T-helper 1 cell treated with Interleukin-12 subunit alpha and Interleukin-12 subunit beta and Interleukin-4 antibody, amounts not matched to agents 30 ng/mL and 1 ng/mL, for 36 hours (primary cell): ENCODE results near the gene ARHGAP6. TPM values are rescaled to one million over a fixed set of nuclear protein-coding genes. Genes with fewer than 3 reads are reported as not detected.

ENCODE experiments used
- intact Hi-C: fragments of 100-400 bp; cut with micrococcal nuclease; formaldehyde crosslinking; loops from one replicate; pipeline ENCODE4 v1.15.1; 2024
- total RNA-seq: library from RNA; stranded (reverse); gene quantifications from 2 replicates; pipeline ENCODE4 v1.2.3, GENCODE V29; 2022

Gene ARHGAP6, protein sequence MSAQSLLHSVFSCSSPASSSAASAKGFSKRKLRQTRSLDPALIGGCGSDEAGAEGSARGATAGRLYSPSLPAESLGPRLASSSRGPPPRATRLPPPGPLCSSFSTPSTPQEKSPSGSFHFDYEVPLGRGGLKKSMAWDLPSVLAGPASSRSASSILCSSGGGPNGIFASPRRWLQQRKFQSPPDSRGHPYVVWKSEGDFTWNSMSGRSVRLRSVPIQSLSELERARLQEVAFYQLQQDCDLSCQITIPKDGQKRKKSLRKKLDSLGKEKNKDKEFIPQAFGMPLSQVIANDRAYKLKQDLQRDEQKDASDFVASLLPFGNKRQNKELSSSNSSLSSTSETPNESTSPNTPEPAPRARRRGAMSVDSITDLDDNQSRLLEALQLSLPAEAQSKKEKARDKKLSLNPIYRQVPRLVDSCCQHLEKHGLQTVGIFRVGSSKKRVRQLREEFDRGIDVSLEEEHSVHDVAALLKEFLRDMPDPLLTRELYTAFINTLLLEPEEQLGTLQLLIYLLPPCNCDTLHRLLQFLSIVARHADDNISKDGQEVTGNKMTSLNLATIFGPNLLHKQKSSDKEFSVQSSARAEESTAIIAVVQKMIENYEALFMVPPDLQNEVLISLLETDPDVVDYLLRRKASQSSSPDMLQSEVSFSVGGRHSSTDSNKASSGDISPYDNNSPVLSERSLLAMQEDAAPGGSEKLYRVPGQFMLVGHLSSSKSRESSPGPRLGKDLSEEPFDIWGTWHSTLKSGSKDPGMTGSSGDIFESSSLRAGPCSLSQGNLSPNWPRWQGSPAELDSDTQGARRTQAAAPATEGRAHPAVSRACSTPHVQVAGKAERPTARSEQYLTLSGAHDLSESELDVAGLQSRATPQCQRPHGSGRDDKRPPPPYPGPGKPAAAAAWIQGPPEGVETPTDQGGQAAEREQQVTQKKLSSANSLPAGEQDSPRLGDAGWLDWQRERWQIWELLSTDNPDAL (N-terminal part only)
- not detected in 2 replicates for total RNA-seq

DNA sequence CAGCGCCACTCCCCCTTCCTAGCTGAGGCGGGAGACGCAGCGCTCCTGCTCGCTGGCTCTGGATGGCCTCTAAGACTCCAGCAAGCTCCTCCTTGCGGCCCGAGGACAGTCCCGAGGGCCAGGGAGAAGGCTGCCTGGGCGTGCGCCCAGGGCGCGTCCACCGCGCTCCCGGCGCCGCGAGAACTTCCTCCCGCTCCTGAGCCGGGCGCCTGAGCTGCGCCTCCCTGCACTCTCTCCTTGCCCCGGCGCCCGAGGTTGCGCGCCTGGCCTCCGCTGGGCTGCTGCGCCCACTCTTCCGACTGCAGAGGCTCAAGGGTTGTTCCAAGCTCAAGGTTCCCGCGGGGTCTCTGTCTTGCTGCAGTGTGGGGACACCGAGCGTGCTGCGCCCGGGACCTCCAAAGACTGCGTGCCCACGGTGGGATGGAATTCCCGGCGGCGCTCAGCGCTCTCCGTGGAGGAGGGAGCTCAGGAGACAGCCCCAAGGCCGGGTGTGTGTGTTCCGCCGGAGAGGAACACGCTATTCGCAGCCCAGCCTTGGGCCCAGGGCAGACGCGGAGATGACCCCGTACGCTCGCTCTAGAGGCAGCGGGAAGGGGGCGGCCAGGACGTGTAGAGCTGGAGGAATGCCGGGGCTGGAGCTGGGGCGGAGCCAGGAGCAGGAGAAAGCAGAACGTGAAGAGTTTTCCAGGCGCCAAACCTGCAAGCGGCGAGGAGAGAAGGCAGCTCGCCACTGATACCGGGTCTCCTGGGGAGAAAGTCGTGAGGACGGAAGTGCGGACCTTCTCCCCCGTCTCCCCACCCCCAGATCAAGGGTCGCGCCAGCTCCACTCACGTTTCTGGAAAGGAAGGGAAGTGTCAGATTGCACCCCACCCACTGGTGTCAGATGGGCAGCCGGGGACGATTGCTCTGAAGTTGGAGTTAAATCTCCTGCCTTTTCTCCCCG is at the start of gene ARHGAP6:
TSS of gene ARHGAP6 (minus strand) at position 753 of the 944 bp plus-strand sequence. CDS start 1,092 bp downstream, outside the sequence.
- intact Hi-C loops, result loop anchor here (10.0 kb wide), 1 partner anchor 109 kb away; no protein-coding TSS in a partner anchor

DNA sequence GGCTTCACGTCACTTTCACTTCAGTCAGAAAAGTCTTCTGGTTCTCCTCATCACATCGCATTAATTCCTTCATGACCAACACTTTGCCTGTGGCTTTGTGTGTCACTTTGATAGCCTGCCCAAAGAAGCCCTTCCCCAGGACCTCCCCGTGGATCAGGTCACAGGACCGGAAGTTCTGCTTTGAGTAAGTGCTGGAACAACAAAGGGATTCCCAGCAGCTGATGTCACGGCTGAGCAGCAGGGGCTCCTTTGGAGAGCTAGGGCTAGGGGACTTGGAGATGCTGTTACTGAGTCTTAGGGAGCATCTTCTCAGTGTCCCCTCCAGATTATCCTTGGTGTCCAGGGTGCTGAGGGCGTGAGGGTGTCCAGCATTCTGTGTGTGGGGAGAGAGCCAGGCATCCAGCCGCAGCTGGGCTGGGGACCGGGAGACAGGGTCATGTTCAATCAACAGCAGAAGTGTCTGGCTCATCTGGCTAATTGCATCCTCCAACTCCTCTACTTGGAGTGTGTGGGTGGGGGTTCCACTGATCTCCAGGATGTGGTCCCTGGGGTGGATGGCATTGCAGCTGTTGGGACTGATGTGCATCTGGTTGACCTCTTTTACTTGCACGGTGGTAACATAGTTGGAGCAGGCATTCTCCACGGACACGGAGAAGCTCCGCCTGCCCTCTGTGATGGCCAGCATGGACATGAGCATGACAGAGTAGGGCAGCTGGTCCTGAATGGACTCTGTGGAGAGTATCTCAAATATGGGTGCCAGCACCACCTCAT is 39.2 kb upstream of the ARHGAP6 start:
- intact Hi-C loops, result no loop called here

DNA sequence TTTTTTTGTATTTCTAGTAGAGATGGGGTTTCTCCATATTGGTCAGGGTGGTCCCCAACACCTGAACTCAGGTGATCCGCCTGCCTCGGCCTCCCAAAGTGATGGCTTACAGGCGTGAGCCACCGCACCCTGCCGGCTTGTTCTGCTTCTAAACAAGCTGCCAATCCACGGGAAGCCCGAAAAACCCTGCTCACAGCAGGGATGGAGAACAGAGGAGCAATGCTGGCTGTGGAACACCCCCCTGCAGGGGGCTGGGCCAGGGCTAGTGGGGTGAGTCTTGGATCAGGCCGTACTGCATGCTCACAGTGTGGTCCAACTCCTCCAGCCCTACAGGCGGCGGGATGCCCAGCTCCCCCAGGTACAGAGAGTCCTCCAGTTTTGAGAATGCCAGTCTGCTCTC is 38.1 kb upstream of the ARHGAP6 start:
- intact Hi-C loops, result no loop called here

DNA sequence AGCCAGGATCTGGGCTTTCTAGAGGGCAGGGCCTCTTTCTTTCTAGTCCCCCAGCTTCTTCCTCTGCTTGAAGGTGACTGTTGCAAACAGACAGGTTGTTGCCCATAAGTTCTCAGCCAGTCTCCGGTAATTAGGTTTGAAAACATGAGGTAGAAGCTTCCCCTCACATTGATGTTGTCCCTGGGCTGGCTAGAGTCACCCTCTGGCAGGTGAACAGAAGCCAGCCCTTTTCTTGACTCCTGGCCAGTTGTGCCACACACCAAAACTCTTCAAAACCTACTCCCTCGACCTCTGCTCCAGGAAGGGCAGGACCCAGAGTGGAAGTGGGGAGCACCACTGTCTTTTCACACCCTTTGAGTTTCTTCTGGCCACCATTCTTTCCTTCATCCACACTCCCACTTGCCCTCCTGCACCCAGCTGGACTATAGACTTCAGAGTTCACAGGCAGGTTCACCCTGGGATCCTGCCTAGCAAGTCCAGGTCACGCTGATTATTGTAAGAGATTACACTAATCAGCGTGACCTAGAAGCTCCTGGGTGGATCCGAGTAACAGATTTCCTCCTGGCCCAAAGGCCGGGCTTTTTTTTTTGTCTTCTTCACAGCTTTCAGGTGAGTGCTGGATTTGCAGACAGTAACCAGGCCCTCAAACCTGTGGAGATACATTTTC is 37.4 kb upstream of the ARHGAP6 start:
- intact Hi-C loops, result no loop called here

DNA sequence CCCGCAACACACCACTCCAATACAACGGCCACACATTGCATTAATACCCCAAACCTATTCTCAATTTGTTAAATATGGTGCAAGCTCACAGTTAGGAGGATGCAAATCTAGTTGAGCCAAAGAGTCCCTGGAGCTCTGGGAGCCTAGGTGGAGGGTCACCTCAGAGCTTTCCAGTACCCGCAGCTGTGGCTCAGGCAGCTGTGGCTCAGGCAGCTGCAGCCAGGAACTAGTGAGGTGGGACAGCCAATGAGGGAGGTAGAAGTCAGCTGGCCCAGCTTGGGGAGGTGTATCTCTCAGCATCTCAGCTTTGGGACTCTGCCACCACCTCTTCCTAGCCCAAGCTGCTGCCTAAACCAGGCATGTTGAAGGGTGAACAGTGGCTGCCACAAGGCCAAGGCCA is 36.7 kb upstream of the ARHGAP6 start:
- intact Hi-C loops, result no loop called here

DNA sequence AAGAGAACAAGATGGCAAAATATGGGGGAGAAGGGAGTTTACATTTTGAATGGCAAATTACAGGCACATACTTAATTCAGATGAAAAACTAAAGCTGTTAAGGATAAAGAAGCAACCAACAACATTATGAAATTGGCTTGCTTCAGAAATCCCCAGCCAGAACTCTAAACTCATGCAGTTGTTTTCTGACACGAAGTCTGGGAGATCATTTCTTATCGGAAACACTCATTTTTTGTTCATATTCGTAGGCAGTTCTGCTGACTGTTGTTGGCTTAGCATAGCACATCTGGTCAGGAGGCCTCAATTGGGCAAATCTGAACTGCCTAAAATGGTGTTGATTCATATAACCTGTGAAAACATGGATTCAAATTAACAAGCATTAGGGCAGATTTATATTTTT is 33.0 kb upstream of the ARHGAP6 start:
- intact Hi-C loops, result no loop called here

DNA sequence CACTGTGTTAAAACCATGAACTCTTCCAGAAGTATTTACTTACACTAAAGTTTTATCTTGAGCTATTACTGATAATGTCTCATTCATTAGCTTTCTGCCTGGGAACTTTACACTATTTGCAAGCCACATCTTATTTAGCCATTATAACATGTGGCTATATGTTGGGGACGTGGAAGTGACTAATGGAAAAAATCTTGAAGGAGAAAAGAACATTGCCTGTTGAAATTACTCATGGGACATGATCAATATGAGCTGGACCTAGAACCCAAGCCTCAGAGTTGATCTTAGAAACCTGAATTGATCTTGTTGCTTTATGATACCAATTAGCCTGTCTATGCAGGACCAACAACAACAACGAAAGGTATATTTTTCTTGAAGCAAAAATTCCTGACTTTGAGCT is 22.5 kb upstream of the ARHGAP6 start:
- intact Hi-C loops, result no loop called here

DNA sequence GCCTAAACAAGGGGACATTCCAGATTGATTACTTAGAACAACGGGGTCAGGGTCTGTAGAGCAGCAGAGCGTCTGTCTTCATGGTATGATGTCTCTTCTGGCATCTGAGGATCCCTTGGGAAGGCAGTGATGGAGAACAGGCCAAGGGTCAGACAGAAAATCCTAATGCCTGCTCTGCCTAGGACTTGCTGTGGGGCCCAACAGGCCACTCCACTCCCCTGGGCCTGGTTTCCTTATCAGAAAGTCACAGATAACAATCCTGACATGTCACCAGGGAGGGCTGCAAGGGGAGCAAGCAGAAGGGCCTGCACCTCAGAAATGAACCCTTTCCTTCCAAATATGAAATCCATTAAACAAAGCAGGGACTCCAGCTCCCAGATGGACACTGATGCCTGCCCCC is 21.4 kb upstream of the ARHGAP6 start:
- intact Hi-C loops, result no loop called here

DNA sequence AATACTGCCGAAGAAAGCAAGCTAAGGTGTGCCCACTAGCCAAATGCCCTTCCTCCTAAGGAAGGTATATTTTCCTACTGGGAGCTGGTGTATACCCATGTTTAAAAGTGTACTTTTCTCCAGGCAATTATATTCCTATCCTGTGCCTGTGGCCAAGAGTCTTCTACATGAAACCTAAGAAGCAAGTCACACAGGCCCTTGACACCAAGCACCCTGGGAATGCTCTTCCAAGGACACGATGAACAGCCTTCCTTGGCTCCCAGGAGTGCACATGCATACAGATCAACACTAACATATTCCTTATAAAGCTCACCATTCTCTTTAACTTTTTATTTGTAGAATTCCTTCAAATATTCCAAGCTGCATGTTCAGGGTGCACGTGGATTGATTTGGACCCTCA is 17.3 kb upstream of the ARHGAP6 start:
- intact Hi-C loops, result no loop called here

DNA sequence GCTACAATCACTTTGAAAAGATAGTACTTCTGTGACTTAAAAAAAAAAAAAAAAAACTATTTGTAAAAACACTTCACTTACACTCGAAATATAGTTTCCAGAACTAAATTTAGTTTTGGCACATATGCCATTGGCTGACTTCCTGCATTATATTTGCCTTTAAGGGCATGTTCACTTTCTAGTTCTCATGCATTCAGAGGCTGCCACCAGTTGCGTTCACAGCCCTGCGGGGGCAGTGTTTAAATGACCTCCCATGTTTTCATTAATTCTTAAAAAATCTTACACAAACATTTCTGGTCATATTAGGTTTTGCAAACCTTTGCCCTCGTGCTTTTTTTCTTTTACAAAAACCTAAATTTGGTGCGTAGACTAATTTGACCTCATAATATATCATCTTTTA is 12.4 kb upstream of the ARHGAP6 start:
- intact Hi-C loops, result no loop called here

DNA sequence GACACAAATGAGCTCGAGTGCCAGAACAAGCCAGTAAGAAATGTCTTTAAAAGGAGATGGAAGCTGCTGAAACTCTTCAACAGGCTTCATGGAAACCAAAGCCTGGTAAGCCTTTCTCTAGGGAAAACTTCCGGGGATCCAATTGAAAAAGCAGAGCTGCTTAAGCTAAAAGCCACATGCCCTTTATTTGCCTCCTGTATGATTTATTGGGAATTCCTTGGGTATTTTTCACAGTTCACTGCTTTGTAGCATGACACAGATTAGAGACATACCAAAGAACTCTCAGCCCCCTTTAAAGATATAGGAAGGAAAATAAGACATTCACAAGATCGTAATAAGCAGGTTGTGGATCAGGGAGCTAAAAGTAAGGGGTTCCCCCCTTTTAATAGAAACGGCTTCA is 6.5 kb upstream of the ARHGAP6 start:
- intact Hi-C loops, result no loop called here

DNA sequence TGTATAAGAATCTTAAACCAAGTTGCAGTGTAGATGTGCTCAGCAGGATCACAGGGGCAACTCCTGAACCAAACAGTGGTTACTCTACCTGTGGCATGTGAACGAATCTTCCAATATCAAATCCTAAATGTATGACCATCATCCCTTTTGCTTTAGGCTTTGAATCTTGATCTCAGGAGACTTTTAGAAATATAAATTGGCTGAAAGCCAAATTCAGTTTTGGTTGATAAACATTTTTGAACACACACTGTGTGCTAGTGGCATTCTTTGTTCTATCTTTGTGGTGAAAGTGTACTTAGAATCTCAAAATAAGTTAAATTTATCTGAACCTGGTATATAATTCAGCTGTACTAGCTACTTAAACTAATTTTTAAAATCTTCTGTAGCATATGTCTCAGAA is 4.6 kb upstream of the ARHGAP6 start:
- intact Hi-C loops, result no loop called here

DNA sequence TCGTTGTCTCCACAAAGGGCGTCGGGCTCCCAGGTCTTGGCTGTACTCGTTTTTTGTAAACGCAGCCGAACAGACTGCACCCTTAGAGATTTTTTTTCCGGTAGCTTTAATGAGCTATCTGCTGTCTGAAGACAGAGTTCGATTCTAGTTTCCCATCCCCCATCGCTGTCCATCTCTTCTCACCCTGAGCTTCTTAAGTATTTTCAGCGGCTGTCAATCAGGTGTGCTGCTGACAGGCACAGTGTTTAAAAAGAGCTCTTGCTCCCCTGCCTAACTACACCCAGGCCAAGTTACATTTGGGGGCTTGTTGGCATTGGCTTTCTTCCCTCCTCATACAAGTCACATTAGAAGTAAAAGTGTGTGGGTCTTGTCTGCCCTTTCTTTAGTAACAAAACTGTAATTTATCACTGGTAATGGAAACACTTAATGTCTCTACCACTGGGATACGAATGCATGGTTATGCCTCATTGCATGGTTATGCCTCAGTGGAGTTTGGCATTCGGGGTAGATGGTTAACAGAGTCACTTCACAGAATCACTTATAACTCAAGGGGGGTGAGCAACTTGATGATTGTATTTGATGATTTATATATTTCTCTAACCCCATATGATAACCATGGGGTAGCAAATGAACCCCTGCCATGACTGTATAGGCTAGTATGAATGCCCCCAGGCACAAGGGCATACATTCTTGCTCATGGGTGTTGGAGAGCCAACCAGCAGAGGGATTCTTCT is 1.4 kb upstream of the ARHGAP6 start:
- intact Hi-C loops, result loop anchor here (10.0 kb wide), 1 partner anchor 108 kb away; no protein-coding TSS in a partner anchor

DNA sequence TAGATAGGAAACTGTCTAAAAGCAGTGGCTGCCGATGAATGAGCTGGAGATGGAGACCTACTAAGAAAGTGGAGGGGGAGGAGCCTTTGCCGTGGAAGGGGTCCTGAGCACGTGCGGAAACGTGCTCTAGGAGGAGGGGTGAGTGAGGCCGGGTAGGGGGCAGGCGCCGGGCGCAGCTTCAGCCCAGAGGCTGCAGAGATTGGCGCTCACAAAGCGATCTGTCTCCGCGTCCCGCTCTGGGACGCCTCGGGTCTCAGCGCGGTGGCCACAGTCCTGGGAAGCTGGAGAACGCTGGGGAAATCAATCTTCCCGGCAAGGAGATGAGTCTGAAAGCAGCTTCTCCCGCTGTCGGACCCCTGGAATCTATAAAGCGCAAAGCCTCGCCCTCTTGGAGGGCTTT is 444 bp upstream of the ARHGAP6 start:
- intact Hi-C loops, result loop anchor here (10.0 kb wide), 1 partner anchor 109 kb away; no protein-coding TSS in a partner anchor

DNA sequence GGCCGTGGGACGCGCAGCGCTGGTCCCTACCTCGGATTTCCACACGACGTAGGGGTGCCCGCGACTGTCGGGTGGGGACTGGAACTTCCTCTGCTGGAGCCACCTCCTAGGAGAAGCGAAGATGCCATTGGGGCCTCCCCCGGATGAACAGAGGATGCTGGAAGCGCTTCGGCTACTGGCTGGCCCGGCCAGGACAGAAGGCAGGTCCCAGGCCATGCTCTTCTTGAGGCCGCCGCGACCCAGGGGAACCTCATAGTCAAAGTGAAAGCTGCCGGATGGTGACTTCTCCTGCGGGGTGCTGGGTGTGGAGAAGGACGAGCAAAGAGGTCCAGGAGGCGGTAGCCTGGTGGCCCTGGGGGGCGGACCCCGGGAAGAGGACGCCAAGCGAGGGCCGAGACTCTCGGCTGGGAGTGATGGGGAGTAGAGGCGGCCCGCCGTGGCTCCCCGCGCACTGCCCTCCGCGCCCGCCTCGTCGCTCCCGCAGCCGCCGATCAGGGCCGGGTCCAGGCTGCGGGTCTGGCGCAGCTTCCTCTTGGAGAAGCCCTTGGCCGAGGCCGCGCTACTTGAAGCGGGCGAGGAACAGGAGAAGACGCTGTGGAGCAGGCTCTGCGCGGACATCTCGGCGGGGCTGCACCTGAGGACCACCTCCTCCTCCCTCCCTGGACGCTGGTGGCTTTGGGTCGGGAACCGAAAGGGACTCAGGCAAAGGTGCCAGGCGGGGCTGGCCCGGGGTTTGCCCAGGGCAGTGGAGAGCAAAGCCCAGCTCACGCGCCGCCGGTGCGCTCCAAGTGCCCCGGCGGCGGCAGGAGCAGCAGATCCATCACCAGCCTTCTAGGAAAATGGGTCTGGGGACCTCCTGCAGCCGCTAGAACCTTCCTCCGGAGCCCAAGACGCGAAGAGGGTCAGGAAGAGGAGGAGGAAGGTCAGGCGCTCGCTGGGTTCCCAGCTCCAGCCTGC is 1.2 kb downstream of the ARHGAP6 start:
- intact Hi-C loops, result loop anchor here (10.0 kb wide), 1 partner anchor 110 kb away; no protein-coding TSS in a partner anchor

DNA sequence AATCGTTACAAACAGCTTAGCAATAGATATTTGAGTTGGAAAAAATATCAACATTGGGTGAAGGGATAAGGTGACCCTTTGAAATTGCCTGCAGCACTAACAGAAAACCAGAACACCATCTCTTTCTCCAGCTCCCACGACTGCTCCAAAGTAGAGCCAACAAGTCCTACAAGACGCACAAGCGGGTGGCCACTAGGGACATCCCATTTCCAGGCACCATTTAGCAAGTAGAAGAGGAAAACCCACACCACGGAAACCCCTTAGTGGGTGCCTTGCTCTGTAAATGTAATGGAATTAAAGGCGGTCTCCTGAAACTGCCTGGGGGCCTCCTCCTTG is 1.9 kb downstream of the ARHGAP6 start:
- intact Hi-C loops, result loop anchor here (10.0 kb wide), 1 partner anchor 111 kb away; no protein-coding TSS in a partner anchor

DNA sequence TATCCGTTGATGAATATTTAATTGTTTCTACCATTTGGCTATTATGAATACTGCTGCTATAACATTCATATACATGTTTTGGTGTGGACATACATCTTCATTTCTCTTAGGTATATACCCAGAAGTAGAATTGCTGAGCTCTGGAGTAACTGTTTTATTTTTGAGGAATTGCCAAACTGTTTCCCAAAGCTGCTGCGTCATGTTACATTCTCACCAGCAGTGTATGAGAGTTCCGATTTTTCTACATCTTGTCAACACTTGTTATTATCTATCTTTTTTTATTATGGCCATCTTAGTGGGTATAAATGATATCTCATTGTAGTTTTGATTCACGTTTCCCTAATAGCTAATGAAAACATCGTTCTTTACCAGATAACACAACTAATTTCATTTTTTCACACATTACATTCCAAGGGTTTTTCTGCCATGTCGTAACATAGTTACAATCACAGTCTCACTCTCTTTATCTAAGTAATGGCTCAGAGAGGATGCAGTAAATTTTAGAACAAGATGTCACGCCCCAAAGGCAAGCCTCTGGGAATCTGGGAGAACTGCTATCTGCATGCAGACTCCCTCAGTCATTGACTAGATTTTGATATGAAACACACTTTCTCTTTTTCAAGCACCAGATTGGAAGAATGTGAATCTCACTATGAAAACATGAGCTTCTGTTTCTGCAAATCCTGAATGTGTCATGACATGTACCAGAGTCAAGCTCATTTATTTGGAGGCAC is 10.3 kb downstream of the ARHGAP6 start:
- intact Hi-C loops, result no loop called here
